ENCODE data around the gene ZNF415.

Gene ZNF415

GRCh38 chr19:53132141-53132991 is at the start of gene ZNF415:
Gene ZNF415 (minus strand): TSS chr19:53132910. CDS start chr19:53122676, 10,234 bp downstream.
- peak within 1 kb of the TSS; percentile 80 for H3K4me3 ChIP-seq (ENCODE audit: low read depth, low read length)
- H3K9me3 ChIP-seq (ENCODE audit: control insufficient read depth, insufficient read depth, low read depth, low read length): no peaks in the 10 kb centered on the region

DNA sequence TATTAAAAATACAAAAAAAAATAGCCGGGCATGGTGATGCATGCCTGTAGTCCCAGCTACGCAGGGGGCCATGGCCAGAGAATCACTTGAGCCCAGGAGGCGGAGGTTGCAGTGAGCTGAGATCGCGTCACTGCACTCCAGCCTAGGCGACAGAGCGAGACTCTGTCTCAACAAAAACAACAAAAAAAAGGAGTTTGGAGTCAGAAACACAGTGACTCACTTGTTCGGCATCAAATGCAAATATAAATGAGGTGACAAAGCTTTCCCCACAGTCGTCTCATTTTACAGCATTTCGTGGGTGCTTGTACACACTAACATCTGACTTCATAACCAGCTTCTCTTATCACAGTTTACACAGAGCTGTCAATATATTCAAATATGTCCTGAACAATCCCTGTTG is 49.5 kb upstream of the ZNF415 start:
- Histone ChIP-seq H3K9ac (ENCODE audit: low read length) (peak overlapping the region; percentile 48), H3K4me1 (ENCODE audit: control insufficient read depth, insufficient read depth, low read length) (0 out of 2 replicates have a peak, but pooled peaks cover 2% of the 10 kb centered on the region), H3K4me3 (ENCODE audit: low read depth, low read length) (no peak overlapping the region), H3K27ac (ENCODE audit: low read depth, low read length) (no peak overlapping the region), H3K36me3 (ENCODE audit: control insufficient read depth, insufficient read depth, low read length) (peaks cover 10% of the 10 kb centered on the region), H3K27me3 (ENCODE audit: control insufficient read depth, insufficient read depth, low read length) (no peaks in the 10 kb centered on the region), H3K9me3 (ENCODE audit: control insufficient read depth, insufficient read depth, low read depth, low read length) (peaks cover 16% of the 10 kb centered on the region; the same call in 1 of the 2 replicates)

More at GRCh38 chr19:53132141-53132991, at the start of gene ZNF415:
- Histone ChIP-seq H3K4me1 (ENCODE audit: control insufficient read depth, insufficient read depth, low read length) (peaks cover 10% of the 10 kb centered on the region), H3K9ac (ENCODE audit: low read length) (peak within 1 kb of the TSS; percentile 53), H3K36me3 (ENCODE audit: control insufficient read depth, insufficient read depth, low read length) (no peaks in the 10 kb centered on the region), H3K27ac (ENCODE audit: low read depth, low read length) (no peak within 1 kb of the TSS), H3K27me3 (ENCODE audit: control insufficient read depth, insufficient read depth, low read length) (peaks cover 6% of the 10 kb centered on the region)

DNA sequence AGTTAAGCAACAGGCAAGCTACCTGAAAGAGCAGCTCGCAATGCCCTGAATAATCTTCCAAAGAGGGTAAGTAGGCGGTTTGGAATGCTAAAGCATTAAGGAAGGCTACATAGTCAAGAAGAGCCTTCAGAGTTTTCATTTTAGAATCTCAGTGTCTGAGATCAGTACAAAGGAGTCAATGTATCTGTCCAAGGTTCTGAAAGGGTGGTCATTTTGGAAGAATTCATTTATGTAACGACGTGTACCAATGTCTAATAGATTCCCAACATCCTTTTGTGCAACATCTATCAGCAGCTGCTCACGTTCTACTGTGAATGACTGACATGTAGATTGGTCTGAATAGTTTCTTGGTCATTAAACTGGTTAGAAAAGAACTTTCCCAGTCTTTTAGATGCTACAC is 45.3 kb upstream of the ZNF415 start:
- Histone ChIP-seq H3K4me3 (ENCODE audit: low read depth, low read length) (no peak overlapping the region), H3K36me3 (ENCODE audit: control insufficient read depth, insufficient read depth, low read length) (peaks cover 10% of the 10 kb centered on the region), H3K9me3 (ENCODE audit: control insufficient read depth, insufficient read depth, low read depth, low read length) (peaks cover 28% of the 10 kb centered on the region)

DNA sequence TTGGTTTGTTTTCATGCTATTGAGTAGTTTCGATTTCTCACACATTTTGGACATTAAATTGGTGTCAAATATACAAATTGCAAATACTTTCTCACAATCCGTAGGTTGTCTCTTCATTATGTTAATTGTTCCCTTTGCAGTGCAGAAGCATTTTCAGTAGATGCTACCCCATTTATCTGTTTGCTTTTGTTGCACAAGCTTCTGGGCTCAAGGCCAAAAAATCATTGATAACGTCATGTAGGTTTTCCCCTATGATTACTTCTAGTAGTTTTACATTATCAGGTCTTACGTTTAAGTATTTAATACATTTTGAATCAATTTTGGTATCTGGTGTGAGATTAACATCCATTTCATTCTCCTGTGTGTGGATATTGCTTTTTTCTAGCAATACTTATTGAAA is 40.2 kb upstream of the ZNF415 start:
- H3K36me3 ChIP-seq (ENCODE audit: control insufficient read depth, insufficient read depth, low read length): no peaks in the 10 kb centered on the region
- no peak overlapping the region for H3K9ac ChIP-seq (ENCODE audit: low read length)
- no peaks in the 10 kb centered on the region for H3K4me1 ChIP-seq (ENCODE audit: control insufficient read depth, insufficient read depth, low read length)
- peaks cover 38% of the 10 kb centered on the region for H3K9me3 ChIP-seq (ENCODE audit: control insufficient read depth, insufficient read depth, low read depth, low read length)
- H3K27me3 ChIP-seq (ENCODE audit: control insufficient read depth, insufficient read depth, low read length): no peaks in the 10 kb centered on the region
- H3K4me3 ChIP-seq (ENCODE audit: low read depth, low read length): no peak overlapping the region
- no peak overlapping the region for H3K27ac ChIP-seq (ENCODE audit: low read depth, low read length)

More for the DNA sequence above, 45.3 kb upstream of the ZNF415 start:
- Histone ChIP-seq H3K27ac (ENCODE audit: low read depth, low read length) (no peak overlapping the region), H3K27me3 (ENCODE audit: control insufficient read depth, insufficient read depth, low read length) (no peaks in the 10 kb centered on the region), H3K4me1 (ENCODE audit: control insufficient read depth, insufficient read depth, low read length) (no peaks in the 10 kb centered on the region), H3K9ac (ENCODE audit: low read length) (no peak overlapping the region)

- peaks cover 13% of the 10 kb centered on the region; the same call in 1 of the 2 replicates for H3K36me3 ChIP-seq (ENCODE audit: control insufficient read depth, insufficient read depth, low read length)
- no peak overlapping the region for H3K9ac ChIP-seq (ENCODE audit: low read length)
- no peaks in the 10 kb centered on the region for H3K27me3 ChIP-seq (ENCODE audit: control insufficient read depth, insufficient read depth, low read length)
- H3K9me3 ChIP-seq (ENCODE audit: control insufficient read depth, insufficient read depth, low read depth, low read length): peaks cover 46% of the 10 kb centered on the region
- no peak overlapping the region for H3K4me3 ChIP-seq (ENCODE audit: low read depth, low read length)
- H3K27ac ChIP-seq (ENCODE audit: low read depth, low read length): no peak overlapping the region
- H3K4me1 ChIP-seq (ENCODE audit: control insufficient read depth, insufficient read depth, low read length): no peaks in the 10 kb centered on the region
Observed at GRCh38 chr19:53165691-53166091, 33.0 kb upstream of the ZNF415 start.

- peaks cover 30% of the 10 kb centered on the region for H3K9me3 ChIP-seq (ENCODE audit: control insufficient read depth, insufficient read depth, low read depth, low read length)
- H3K27me3 ChIP-seq (ENCODE audit: control insufficient read depth, insufficient read depth, low read length): no peaks in the 10 kb centered on the region; the same call in 1 of the 2 replicates
- no peaks in the 10 kb centered on the region for H3K4me1 ChIP-seq (ENCODE audit: control insufficient read depth, insufficient read depth, low read length)
- H3K27ac ChIP-seq (ENCODE audit: low read depth, low read length): no peak overlapping the region
- no peak overlapping the region for H3K4me3 ChIP-seq (ENCODE audit: low read depth, low read length)
- H3K36me3 ChIP-seq (ENCODE audit: control insufficient read depth, insufficient read depth, low read length): peaks cover 13% of the 10 kb centered on the region; the same call in 1 of the 2 replicates
- H3K9ac ChIP-seq (ENCODE audit: low read length): no peak overlapping the region
Observed at GRCh38 chr19:53161123-53161522, 28.4 kb upstream of the ZNF415 start.

DNA sequence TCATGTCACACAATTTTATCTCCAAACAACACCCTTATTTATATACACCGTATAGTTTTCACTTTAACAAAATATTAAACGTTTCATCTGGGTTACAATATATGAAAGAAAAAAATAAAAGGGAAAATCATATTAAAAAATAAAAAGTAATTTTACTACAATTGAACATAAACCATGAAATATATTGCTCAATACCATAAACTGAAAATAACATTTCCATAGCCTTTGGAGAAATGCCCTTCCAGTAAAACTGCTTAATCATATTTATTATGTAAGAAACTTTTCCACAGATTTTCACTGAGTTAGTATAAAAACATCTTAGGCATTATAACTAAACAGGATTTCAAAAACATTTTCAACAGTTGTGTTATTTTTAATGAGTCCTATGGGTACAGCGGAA is 27.6 kb upstream of the ZNF415 start:
- Histone ChIP-seq H3K4me3 (ENCODE audit: low read depth, low read length) (no peak overlapping the region), H3K27me3 (ENCODE audit: control insufficient read depth, insufficient read depth, low read length) (no peaks in the 10 kb centered on the region; the same call in 1 of the 2 replicates), H3K36me3 (ENCODE audit: control insufficient read depth, insufficient read depth, low read length) (peaks cover 8% of the 10 kb centered on the region; the same call in 1 of the 2 replicates), H3K9ac (ENCODE audit: low read length) (no peak overlapping the region), H3K27ac (ENCODE audit: low read depth, low read length) (no peak overlapping the region), H3K4me1 (ENCODE audit: control insufficient read depth, insufficient read depth, low read length) (no peaks in the 10 kb centered on the region), H3K9me3 (ENCODE audit: control insufficient read depth, insufficient read depth, low read depth, low read length) (peaks cover 22% of the 10 kb centered on the region)

GRCh38 chr19:53158119-53158656 is 25.5 kb upstream of the ZNF415 start:
- no peak overlapping the region for H3K27ac ChIP-seq (ENCODE audit: low read depth, low read length)
- peak overlapping the region; percentile 66 for H3K9ac ChIP-seq (ENCODE audit: low read length)
- peak overlapping the region; percentile 70 for H3K4me3 ChIP-seq (ENCODE audit: low read depth, low read length)

DNA sequence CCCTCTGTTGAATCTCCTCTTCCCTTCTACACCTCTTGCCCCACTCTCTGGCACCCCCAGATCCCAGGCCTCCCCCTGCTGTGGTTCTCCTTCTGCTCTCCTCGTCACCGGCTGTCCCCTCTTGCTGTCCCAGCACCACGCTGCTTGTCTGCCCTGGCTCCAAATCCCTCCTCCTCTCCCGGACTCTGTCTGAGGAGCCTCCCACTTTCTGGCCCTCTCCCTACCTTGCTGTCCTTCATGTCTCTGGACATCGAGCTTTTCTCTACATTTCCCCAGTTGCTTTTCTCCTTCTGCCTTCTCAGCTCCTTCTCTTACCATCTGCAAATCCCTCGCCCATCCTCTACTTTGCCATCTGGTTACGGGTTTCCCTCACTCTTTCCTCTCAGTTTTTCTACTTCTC is 24.9 kb upstream of the ZNF415 start:
- Histone ChIP-seq H3K36me3 (ENCODE audit: control insufficient read depth, insufficient read depth, low read length) (peaks cover 22% of the 10 kb centered on the region), H3K9ac (ENCODE audit: low read length) (peak overlapping the region; percentile 66), H3K27ac (ENCODE audit: low read depth, low read length) (no peak overlapping the region), H3K9me3 (ENCODE audit: control insufficient read depth, insufficient read depth, low read depth, low read length) (peaks cover 4% of the 10 kb centered on the region; the same call in 1 of the 2 replicates), H3K4me1 (ENCODE audit: control insufficient read depth, insufficient read depth, low read length) (no peaks in the 10 kb centered on the region), H3K27me3 (ENCODE audit: control insufficient read depth, insufficient read depth, low read length) (no peaks in the 10 kb centered on the region; the same call in 1 of the 2 replicates), H3K4me3 (ENCODE audit: low read depth, low read length) (peak overlapping the region; percentile 70)

More at GRCh38 chr19:53158119-53158656, 25.5 kb upstream of the ZNF415 start:
- peaks cover 4% of the 10 kb centered on the region; the same call in 1 of the 2 replicates for H3K9me3 ChIP-seq (ENCODE audit: control insufficient read depth, insufficient read depth, low read depth, low read length)
- H3K4me1 ChIP-seq (ENCODE audit: control insufficient read depth, insufficient read depth, low read length): no peaks in the 10 kb centered on the region
- H3K36me3 ChIP-seq (ENCODE audit: control insufficient read depth, insufficient read depth, low read length): peaks cover 17% of the 10 kb centered on the region
- H3K27me3 ChIP-seq (ENCODE audit: control insufficient read depth, insufficient read depth, low read length): no peaks in the 10 kb centered on the region; the same call in 1 of the 2 replicates

GRCh38 chr19:53156850-53157249 is 24.1 kb upstream of the ZNF415 start:
- Histone ChIP-seq H3K4me1 (ENCODE audit: control insufficient read depth, insufficient read depth, low read length) (no peaks in the 10 kb centered on the region), H3K4me3 (ENCODE audit: low read depth, low read length) (no peak overlapping the region), H3K9me3 (ENCODE audit: control insufficient read depth, insufficient read depth, low read depth, low read length) (peaks cover 4% of the 10 kb centered on the region; the same call in 1 of the 2 replicates), H3K27ac (ENCODE audit: low read depth, low read length) (no peak overlapping the region), H3K27me3 (ENCODE audit: control insufficient read depth, insufficient read depth, low read length) (no peaks in the 10 kb centered on the region; the same call in 1 of the 2 replicates), H3K9ac (ENCODE audit: low read length) (no peak overlapping the region), H3K36me3 (ENCODE audit: control insufficient read depth, insufficient read depth, low read length) (peaks cover 25% of the 10 kb centered on the region)

GRCh38 chr19:53147645-53148044 is 14.9 kb upstream of the ZNF415 start:
- H3K27ac ChIP-seq (ENCODE audit: low read depth, low read length): no peak overlapping the region
- no peak overlapping the region for H3K4me3 ChIP-seq (ENCODE audit: low read depth, low read length)
- peaks cover 75% of the 10 kb centered on the region for H3K36me3 ChIP-seq (ENCODE audit: control insufficient read depth, insufficient read depth, low read length)
- no peaks in the 10 kb centered on the region for H3K4me1 ChIP-seq (ENCODE audit: control insufficient read depth, insufficient read depth, low read length)
- H3K9ac ChIP-seq (ENCODE audit: low read length): no peak overlapping the region
- H3K9me3 ChIP-seq (ENCODE audit: control insufficient read depth, insufficient read depth, low read depth, low read length): peaks cover 57% of the 10 kb centered on the region
- H3K27me3 ChIP-seq (ENCODE audit: control insufficient read depth, insufficient read depth, low read length): no peaks in the 10 kb centered on the region
